ENCODE results near the gene GPER1.

DNA sequence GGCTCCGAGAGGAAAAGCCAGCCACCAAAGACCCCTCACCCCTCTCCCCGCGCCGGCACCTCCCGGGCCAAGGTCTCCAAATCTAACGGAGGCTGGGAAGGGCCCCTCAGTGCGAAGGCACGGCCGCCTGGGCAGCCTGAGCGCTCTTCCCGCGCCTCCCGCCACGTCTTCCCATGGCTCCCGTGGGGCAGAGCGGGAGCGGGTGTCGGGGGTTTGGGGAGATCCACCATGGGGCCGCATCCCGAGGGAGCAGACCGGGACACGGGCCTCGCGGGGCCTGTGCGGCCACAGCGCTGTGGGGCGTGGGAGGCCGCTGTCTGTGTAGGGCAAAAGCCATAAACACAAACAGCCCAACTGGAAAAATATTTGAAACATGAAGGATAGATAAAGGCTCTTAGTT, 22.4 kb downstream of the GPER1 start:
- TF ChIP-seq, protein P1, sequence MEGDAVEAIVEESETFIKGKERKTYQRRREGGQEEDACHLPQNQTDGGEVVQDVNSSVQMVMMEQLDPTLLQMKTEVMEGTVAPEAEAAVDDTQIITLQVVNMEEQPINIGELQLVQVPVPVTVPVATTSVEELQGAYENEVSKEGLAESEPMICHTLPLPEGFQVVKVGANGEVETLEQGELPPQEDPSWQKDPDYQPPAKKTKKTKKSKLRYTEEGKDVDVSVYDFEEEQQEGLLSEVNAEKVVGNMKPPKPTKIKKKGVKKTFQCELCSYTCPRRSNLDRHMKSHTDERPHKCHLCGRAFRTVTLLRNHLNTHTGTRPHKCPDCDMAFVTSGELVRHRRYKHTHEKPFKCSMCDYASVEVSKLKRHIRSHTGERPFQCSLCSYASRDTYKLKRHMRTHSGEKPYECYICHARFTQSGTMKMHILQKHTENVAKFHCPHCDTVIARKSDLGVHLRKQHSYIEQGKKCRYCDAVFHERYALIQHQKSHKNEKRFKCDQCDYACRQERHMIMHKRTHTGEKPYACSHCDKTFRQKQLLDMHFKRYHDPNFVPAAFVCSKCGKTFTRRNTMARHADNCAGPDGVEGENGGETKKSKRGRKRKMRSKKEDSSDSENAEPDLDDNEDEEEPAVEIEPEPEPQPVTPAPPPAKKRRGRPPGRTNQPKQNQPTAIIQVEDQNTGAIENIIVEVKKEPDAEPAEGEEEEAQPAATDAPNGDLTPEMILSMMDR (IDR thresholded peaks at IDR 0.05), result no peak
- no peak for TF ChIP-seq POLR2A (IDR thresholded peaks at IDR 0.05)

Measured in lower leg skin (tissue), 3 donors.